SK-N-SH treated with all-trans-retinoic acid at 6 μM for 48 hours (cell line): ENCODE results near the gene KRT84.

Source experiments
- ATAC-seq: fragments of 200-7000 bp; cut with Tn5 transposase; 3 replicates; pipeline ENCODE4 v1.9.1; 2020; ENCODE audit warnings: mild to moderate bottlenecking, moderate library complexity
- ARNTL ChIP-seq: fragments of 450-650 bp; formaldehyde crosslinking; IDR thresholded peaks from 2 replicates; pipeline ENCODE4 v1.5.0; 2020; ENCODE audit warnings: low read depth, mild to moderate bottlenecking, moderate library complexity, borderline replicate concordance
- BACH2 ChIP-seq: fragments of 250-450 bp; sonication (Bioruptor Pico); IDR thresholded peaks from 2 replicates; pipeline ENCODE4 v1.9.0; 2021; ENCODE audit warnings: mild to moderate bottlenecking, borderline replicate concordance
- CSDC2 ChIP-seq: fragments of 250-450 bp; sonication (Bioruptor Pico); IDR thresholded peaks from 2 replicates; pipeline ENCODE4 v1.5.0; 2020; ENCODE audit warnings: mild to moderate bottlenecking, moderate library complexity
- ISL1 ChIP-seq: fragments of 250-450 bp; sonication (Bioruptor Pico); IDR thresholded peaks from 2 replicates; pipeline ENCODE4 v2.1.2; 2022; ENCODE audit warnings: mild to moderate bottlenecking, moderate library complexity
- OSR1 ChIP-seq: fragments of 250-450 bp; sonication (Bioruptor Pico); IDR thresholded peaks from 2 replicates; pipeline ENCODE4 v1.8.0; 2022; ENCODE audit warnings: moderate library complexity, mild to moderate bottlenecking, inconsistent platforms
- SNAI2 ChIP-seq: fragments of 250-450 bp; sonication (Bioruptor Pico); IDR thresholded peaks from 2 replicates; pipeline ENCODE4 v1.5.0; 2020; ENCODE audit warnings: mild to moderate bottlenecking, moderate library complexity
- TCF4 ChIP-seq: fragments of 250-450 bp; sonication (Bioruptor Pico); IDR thresholded peaks from 2 replicates; pipeline ENCODE4 v1.8.0; 2021; ENCODE audit warnings: mild to moderate bottlenecking, moderate library complexity, borderline replicate concordance
- TOX ChIP-seq: fragments of 250-450 bp; sonication (Bioruptor Pico); IDR thresholded peaks from 2 replicates; pipeline ENCODE4 v1.8.0; 2021; ENCODE audit warnings: mild to moderate bottlenecking, moderate library complexity, borderline replicate concordance
- ZC3H10 ChIP-seq: fragments of 250-450 bp; sonication (Bioruptor Pico); IDR thresholded peaks from 2 replicates; pipeline ENCODE4 v1.5.1; 2021; ENCODE audit warnings: mild to moderate bottlenecking, moderate library complexity
- ZFP3 ChIP-seq: fragments of 250-450 bp; sonication (Bioruptor Pico); IDR thresholded peaks from 2 replicates; pipeline ENCODE4 v1.5.0; 2020; ENCODE audit warnings: mild to moderate bottlenecking, moderate library complexity
- ZFP30 ChIP-seq: fragments of 450-650 bp; formaldehyde crosslinking; IDR thresholded peaks from 2 replicates; pipeline ENCODE4 v1.5.0; 2022; ENCODE audit warnings: mild to moderate bottlenecking, moderate library complexity
- ZNF565 ChIP-seq: fragments of 450-650 bp; formaldehyde crosslinking; conservative IDR thresholded peaks from 2 replicates; pipeline ENCODE4 v1.5.0; 2020; ENCODE audit warnings: low read depth, mild to moderate bottlenecking, moderate library complexity
- ZNF70 ChIP-seq: fragments of 450-650 bp; formaldehyde crosslinking; IDR thresholded peaks from 2 replicates; pipeline ENCODE4 v1.5.0; 2020; ENCODE audit warnings: mild to moderate bottlenecking, moderate library complexity
- ZNF8 ChIP-seq: fragments of 450-650 bp; formaldehyde crosslinking; IDR thresholded peaks from 2 replicates; pipeline ENCODE4 v1.5.0; 2020; ENCODE audit warnings: mild to moderate bottlenecking, moderate library complexity
- TF ChIP-seq, protein P1 (sequence below): fragments of 250-450 bp; sonication (Bioruptor Pico); IDR thresholded peaks from 2 replicates; pipeline ENCODE4 v1.5.0; 2020; ENCODE audit warnings: mild to moderate bottlenecking, moderate library complexity
- TF ChIP-seq, protein P2 (sequence below): fragments of 250-450 bp; sonication (Bioruptor Pico); IDR thresholded peaks from 2 replicates; pipeline ENCODE4 v1.8.0; 2021; ENCODE audit warnings: low read depth, mild to moderate bottlenecking, moderate library complexity, borderline replicate concordance
- TF ChIP-seq, protein P3 (sequence below): fragments of 250-450 bp; sonication (Bioruptor Pico); IDR thresholded peaks from 2 replicates; pipeline ENCODE4 v1.5.1; 2021; ENCODE audit warnings: mild to moderate bottlenecking, moderate library complexity
- TF ChIP-seq, protein P4 (sequence below): fragments of 250-450 bp; sonication (Bioruptor Pico); IDR thresholded peaks from 2 replicates; pipeline ENCODE4 v1.8.0; 2020; ENCODE audit warnings: mild to moderate bottlenecking, moderate library complexity, borderline replicate concordance

KRT84 gene

DNA sequence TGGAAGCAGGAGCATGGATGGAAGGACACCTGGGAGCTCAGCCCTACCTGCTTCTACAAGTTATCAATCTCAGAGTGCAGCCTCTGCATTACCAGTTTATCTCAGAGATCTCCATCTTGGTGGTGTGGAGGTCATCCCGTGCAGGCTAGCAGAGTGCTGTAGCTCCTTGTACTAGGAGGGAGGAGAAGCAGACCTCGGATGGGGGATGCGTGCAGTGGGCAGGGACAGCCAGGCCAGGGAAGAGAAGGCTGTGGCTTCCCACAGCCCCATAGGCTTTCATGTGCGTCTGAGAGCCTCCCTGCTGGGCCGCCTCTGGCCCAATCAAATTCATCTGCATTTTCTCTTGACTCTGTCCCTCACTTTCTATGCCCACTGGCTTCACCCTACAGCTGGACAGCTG lies 29.5 kb upstream of the KRT84 start (continued):
- TF ChIP-seq, protein P1, sequence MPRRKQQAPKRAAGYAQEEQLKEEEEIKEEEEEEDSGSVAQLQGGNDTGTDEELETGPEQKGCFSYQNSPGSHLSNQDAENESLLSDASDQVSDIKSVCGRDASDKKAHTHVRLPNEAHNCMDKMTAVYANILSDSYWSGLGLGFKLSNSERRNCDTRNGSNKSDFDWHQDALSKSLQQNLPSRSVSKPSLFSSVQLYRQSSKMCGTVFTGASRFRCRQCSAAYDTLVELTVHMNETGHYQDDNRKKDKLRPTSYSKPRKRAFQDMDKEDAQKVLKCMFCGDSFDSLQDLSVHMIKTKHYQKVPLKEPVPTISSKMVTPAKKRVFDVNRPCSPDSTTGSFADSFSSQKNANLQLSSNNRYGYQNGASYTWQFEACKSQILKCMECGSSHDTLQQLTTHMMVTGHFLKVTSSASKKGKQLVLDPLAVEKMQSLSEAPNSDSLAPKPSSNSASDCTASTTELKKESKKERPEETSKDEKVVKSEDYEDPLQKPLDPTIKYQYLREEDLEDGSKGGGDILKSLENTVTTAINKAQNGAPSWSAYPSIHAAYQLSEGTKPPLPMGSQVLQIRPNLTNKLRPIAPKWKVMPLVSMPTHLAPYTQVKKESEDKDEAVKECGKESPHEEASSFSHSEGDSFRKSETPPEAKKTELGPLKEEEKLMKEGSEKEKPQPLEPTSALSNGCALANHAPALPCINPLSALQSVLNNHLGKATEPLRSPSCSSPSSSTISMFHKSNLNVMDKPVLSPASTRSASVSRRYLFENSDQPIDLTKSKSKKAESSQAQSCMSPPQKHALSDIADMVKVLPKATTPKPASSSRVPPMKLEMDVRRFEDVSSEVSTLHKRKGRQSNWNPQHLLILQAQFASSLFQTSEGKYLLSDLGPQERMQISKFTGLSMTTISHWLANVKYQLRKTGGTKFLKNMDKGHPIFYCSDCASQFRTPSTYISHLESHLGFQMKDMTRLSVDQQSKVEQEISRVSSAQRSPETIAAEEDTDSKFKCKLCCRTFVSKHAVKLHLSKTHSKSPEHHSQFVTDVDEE (CRISPR knock-in tag) = no peak
- TF ChIP-seq ISL1 (CRISPR knock-in tag) (no peak), ZFP3 (CRISPR knock-in tag) (no peak), ZNF70 (CRISPR knock-in tag) (no peak)
- TF ChIP-seq, protein P2, sequence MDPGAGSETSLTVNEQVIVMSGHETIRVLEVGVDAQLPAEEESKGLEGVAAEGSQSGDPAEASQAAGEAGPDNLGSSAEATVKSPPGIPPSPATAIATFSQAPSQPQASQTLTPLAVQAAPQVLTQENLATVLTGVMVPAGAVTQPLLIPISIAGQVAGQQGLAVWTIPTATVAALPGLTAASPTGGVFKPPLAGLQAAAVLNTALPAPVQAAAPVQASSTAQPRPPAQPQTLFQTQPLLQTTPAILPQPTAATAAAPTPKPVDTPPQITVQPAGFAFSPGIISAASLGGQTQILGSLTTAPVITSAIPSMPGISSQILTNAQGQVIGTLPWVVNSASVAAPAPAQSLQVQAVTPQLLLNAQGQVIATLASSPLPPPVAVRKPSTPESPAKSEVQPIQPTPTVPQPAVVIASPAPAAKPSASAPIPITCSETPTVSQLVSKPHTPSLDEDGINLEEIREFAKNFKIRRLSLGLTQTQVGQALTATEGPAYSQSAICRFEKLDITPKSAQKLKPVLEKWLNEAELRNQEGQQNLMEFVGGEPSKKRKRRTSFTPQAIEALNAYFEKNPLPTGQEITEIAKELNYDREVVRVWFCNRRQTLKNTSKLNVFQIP = no peak
- TF ChIP-seq, all 23 proteins: peak for 0

DNA sequence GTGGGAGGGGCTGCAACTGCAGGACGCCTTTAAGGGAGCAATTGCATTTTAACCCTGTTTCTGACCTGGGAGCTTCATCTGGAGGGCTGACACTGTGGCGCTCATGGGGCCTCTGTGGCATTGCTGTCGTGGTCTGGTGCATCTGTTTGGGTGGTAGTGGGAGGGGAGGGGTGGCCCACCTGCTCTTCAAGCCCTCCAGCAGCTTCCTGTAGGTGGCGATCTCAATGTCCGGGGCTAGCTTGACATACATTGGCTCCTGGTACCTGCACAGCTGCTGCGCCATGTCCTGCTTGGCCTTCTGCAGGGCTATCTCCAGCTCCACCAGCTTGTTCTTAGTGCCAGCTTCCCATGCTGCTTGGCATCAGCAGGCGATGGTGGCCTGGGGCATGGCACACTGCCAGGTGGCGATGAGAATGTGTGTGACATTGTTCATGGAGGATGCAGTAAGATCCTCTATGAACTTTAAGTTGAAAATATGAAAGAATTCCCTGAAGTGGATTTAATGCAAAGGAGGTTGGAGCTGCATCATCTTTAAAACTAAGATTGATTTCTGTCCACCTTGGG lies 28.4 kb upstream of the KRT84 start:
- TF ChIP-seq ZFP3 (CRISPR knock-in tag) = no peak
- TF ChIP-seq, protein P3, sequence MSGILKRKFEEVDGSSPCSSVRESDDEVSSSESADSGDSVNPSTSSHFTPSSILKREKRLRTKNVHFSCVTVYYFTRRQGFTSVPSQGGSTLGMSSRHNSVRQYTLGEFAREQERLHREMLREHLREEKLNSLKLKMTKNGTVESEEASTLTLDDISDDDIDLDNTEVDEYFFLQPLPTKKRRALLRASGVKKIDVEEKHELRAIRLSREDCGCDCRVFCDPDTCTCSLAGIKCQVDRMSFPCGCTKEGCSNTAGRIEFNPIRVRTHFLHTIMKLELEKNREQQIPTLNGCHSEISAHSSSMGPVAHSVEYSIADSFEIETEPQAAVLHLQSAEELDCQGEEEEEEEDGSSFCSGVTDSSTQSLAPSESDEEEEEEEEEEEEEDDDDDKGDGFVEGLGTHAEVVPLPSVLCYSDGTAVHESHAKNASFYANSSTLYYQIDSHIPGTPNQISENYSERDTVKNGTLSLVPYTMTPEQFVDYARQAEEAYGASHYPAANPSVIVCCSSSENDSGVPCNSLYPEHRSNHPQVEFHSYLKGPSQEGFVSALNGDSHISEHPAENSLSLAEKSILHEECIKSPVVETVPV = no peak
- TF ChIP-seq ZNF8 (CRISPR knock-in tag) = no peak
- TF ChIP-seq, protein P2 = no peak
- TF ChIP-seq TOX (CRISPR knock-in tag) = no peak
- TF ChIP-seq SNAI2 (CRISPR knock-in tag) = no peak
- TF ChIP-seq OSR1 = no peak
- TF ChIP-seq ZC3H10 (CRISPR knock-in tag) = no peak
- TF ChIP-seq, protein P1 (CRISPR knock-in tag) = no peak
- no peak for TF ChIP-seq ZFP30 (CRISPR knock-in tag)
- no peak for TF ChIP-seq ZNF70 (CRISPR knock-in tag)
- ATAC-seq = no peak

DNA sequence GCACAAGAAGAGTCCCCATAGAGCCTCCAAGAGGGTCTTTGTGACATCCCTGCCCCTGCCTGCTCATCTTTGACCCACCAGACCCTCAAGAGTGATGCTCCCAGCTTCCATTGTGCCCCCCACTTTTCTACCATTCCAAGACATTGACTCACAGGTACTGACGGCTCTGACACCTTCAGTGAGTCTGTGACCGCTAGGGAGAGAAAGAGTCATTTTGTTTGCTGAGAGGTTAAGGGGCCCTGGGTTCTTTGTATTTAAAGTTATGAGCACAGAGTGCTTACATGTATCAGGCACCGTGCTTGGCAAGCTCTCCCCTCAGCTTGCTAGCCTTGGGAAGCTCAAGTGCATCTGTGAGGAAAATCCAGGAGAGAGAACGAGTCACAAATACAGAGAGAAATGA lies 27.8 kb upstream of the KRT84 start:
- TF ChIP-seq TCF4 (CRISPR knock-in tag) (no peak), BACH2 (no peak), ZFP30 (CRISPR knock-in tag) (no peak), SNAI2 (CRISPR knock-in tag) (no peak), ZC3H10 (CRISPR knock-in tag) (no peak), CSDC2 (CRISPR knock-in tag) (no peak), ARNTL (CRISPR knock-in tag) (no peak), ZNF565 (CRISPR knock-in tag) (no peak)
- TF ChIP-seq, protein P2 = no peak
- TF ChIP-seq, protein P4, sequence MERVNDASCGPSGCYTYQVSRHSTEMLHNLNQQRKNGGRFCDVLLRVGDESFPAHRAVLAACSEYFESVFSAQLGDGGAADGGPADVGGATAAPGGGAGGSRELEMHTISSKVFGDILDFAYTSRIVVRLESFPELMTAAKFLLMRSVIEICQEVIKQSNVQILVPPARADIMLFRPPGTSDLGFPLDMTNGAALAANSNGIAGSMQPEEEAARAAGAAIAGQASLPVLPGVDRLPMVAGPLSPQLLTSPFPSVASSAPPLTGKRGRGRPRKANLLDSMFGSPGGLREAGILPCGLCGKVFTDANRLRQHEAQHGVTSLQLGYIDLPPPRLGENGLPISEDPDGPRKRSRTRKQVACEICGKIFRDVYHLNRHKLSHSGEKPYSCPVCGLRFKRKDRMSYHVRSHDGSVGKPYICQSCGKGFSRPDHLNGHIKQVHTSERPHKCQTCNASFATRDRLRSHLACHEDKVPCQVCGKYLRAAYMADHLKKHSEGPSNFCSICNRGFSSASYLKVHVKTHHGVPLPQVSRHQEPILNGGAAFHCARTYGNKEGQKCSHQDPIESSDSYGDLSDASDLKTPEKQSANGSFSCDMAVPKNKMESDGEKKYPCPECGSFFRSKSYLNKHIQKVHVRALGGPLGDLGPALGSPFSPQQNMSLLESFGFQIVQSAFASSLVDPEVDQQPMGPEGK (CRISPR knock-in tag) = no peak
- ATAC-seq = no peak
